Measurements from ENCODE around the gene EFNB2.

DNA sequence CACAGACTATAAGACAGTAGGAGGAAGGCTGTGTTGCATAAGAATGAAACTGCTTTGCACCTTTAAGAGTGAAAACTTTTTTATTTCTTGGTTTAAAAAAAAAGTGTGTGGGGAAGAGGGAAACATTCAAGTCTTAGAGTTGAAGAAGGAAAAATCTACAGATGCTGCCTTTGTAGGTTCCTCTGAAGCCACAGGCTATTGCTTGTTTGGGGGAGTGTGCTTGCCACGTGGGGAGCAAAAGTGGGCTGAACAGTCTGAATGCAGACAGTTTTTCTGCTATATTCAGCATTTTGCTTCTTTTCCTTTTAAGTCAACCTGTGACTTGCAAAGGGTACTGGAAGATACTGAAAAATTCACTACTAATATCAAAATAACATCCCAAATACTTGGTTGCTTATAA, 36.9 kb downstream of the EFNB2 start:
- no peak for TF ChIP-seq EZH2phosphoT487 (IDR thresholded peaks at IDR 0.05; ENCODE audit: borderline replicate concordance, low read length)
- TF ChIP-seq, protein P1, sequence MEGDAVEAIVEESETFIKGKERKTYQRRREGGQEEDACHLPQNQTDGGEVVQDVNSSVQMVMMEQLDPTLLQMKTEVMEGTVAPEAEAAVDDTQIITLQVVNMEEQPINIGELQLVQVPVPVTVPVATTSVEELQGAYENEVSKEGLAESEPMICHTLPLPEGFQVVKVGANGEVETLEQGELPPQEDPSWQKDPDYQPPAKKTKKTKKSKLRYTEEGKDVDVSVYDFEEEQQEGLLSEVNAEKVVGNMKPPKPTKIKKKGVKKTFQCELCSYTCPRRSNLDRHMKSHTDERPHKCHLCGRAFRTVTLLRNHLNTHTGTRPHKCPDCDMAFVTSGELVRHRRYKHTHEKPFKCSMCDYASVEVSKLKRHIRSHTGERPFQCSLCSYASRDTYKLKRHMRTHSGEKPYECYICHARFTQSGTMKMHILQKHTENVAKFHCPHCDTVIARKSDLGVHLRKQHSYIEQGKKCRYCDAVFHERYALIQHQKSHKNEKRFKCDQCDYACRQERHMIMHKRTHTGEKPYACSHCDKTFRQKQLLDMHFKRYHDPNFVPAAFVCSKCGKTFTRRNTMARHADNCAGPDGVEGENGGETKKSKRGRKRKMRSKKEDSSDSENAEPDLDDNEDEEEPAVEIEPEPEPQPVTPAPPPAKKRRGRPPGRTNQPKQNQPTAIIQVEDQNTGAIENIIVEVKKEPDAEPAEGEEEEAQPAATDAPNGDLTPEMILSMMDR (IDR thresholded peaks at IDR 0.05; ENCODE audit: low read depth, low read length, poor library complexity, severe bottlenecking): no peak
